Measurements from ENCODE around the gene PFKP.

PFKP gene

DNA sequence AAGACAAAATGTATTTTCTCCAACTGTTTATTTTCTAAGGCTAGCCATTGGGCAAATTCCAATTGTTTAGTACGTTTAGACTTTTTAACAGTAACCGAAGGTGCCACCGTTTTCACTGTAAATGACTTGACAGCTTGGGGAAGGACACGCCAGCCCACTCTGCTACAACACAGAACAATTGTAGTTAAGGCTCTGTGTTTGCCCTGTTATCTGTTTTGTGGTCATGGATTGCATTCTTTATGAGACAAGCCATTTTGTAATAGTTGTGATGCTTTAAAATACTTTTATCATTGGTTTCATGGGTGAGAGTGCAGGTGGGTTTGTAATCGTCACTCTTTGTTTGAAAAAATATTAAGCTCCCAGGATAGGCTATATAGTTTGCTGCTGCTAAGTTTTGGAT is 111.8 kb downstream of the PFKP start:
- Histone ChIP-seq H3K4me1 (ENCODE audit: low read length) (peaks cover 11% of the 10 kb centered on the region), H3K4me3 (ENCODE audit: low read length) (no peak overlapping the region)

DNA sequence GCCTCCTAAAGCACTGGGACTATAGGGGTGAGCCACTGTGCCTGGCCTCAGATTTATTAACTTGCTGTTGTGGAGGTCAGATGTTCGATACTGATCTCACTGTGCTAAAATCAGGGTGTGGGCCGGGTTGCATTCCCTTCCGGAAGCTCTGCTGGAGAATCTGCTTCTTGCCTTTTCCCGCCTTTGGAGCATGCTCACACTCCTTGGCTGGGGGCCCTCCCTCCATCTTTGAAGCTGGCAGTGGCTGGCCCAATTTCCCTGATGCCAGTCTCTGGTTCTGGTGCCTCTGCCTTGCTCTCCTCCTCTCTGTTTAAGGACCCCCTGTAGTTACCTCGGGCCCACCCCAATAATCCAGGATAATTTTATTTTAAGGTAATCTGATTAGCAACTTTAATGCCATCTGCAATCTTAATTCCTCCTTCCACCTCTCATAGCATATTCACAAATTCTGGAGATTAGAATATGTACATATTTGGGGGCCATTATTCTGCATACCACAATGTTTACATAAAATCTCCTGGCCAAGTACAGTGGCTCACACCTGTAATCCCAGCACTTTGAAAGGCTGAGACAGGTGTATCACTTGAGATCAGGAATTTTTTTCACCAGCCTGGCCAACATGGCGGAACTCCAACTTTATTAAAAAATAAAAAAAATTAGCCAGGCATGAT is 113.1 kb downstream of the PFKP start:
- no peaks in the 10 kb centered on the region for H3K79me2 ChIP-seq (ENCODE audit: low read length)
- no peak overlapping the region for H3K4me2 ChIP-seq (ENCODE audit: low read length)
- no peaks in the 10 kb centered on the region for H4K20me1 ChIP-seq (ENCODE audit: insufficient read depth, low read length)
- no peak overlapping the region for H3K4me3 ChIP-seq (ENCODE audit: low read length)
- H3K4me1 ChIP-seq (ENCODE audit: low read length), result peaks cover 11% of the 10 kb centered on the region
- no peak overlapping the region for H3K9ac ChIP-seq (ENCODE audit: low read length)
- peaks cover 38% of the 10 kb centered on the region for H3K27me3 ChIP-seq (ENCODE audit: low read depth, low read length)
- no peaks in the 10 kb centered on the region for H3K36me3 ChIP-seq (replicated peaks; ENCODE audit: low read depth, low read length)
- no peaks in the 10 kb centered on the region for H3K9me3 ChIP-seq (ENCODE audit: insufficient read depth, low read length)
- H3K27ac ChIP-seq (ENCODE audit: low read length), result no peak overlapping the region
- TF ChIP-seq CTCF (IDR thresholded peaks at IDR 0.05; ENCODE audit: low read depth, low read length), result no peak
- no peak for TF ChIP-seq EZH2phosphoT487 (IDR thresholded peaks at IDR 0.05; ENCODE audit: low read depth)
- H2AFZ ChIP-seq (ENCODE audit: low read depth, low read length), result no peak overlapping the region

More for the DNA sequence above, 111.8 kb downstream of the PFKP start:
- Histone ChIP-seq H3K27ac (ENCODE audit: low read length) (no peak overlapping the region), H3K79me2 (ENCODE audit: low read length) (no peaks in the 10 kb centered on the region), H3K9me3 (ENCODE audit: insufficient read depth, low read length) (no peaks in the 10 kb centered on the region), H4K20me1 (ENCODE audit: insufficient read depth, low read length) (no peaks in the 10 kb centered on the region), H3K27me3 (ENCODE audit: low read depth, low read length) (peaks cover 42% of the 10 kb centered on the region), H3K36me3 (replicated peaks; ENCODE audit: low read depth, low read length) (no peaks in the 10 kb centered on the region), H2AFZ (ENCODE audit: low read depth, low read length) (no peak overlapping the region), H3K9ac (ENCODE audit: low read length) (no peak overlapping the region), H3K4me2 (ENCODE audit: low read length) (no peak overlapping the region)
- TF ChIP-seq CTCF (IDR thresholded peaks at IDR 0.05; ENCODE audit: low read depth, low read length) (no peak), EZH2phosphoT487 (IDR thresholded peaks at IDR 0.05; ENCODE audit: low read depth) (no peak)

DNA sequence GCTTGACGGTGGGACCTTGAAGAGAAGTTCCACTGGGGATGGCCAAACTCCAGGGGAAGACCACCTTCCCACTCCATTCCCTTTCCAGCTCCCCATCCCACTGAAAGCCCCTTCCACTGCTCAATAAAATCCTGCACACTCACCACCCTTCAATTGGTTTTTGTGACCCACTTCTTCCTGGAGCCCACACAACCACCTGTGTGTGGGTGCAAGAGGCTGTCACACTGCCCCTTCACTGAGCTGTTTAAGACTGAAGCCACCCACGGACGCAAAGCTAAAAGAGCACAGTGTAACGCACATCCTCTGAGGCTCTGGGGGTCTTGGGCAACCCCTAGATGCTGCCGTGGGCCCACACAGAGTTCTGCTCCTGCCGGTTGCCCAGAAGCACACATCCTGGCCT is 118.0 kb downstream of the PFKP start:
- Histone ChIP-seq H4K20me1 (ENCODE audit: insufficient read depth, low read length) (no peaks in the 10 kb centered on the region), H3K4me1 (ENCODE audit: low read length) (no peaks in the 10 kb centered on the region), H3K4me2 (ENCODE audit: low read length) (no peak overlapping the region), H3K27ac (ENCODE audit: low read length) (no peak overlapping the region), H2AFZ (ENCODE audit: low read depth, low read length) (no peak overlapping the region), H3K79me2 (ENCODE audit: low read length) (no peaks in the 10 kb centered on the region), H3K27me3 (ENCODE audit: low read depth, low read length) (peaks cover 16% of the 10 kb centered on the region), H3K36me3 (replicated peaks; ENCODE audit: low read depth, low read length) (no peaks in the 10 kb centered on the region), H3K9me3 (ENCODE audit: insufficient read depth, low read length) (no peaks in the 10 kb centered on the region), H3K9ac (ENCODE audit: low read length) (no peak overlapping the region), H3K4me3 (ENCODE audit: low read length) (no peak overlapping the region)
- no peak for TF ChIP-seq EZH2phosphoT487 (IDR thresholded peaks at IDR 0.05; ENCODE audit: low read depth)
- no peak for TF ChIP-seq CTCF (IDR thresholded peaks at IDR 0.05; ENCODE audit: low read depth, low read length)

DNA sequence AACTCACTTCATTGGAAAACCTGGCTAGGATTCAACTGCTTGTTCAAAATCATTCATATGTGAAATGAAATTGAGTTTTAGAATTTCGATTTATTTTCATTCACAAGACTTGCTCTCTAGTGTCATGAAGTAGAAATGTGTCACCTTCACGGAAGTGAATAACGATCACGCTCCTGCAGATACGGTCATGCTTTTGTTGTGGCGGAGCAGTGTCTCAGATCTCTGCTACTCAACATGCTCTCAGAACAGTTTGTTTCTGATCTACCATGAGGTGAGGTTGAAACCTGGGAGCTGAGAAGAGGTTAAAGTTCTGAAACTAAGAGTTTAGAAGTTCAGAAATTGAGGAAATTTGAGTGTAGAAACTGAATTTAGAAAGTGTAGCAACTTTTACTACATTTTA is 119.0 kb downstream of the PFKP start:
- H3K9ac ChIP-seq (ENCODE audit: low read length), result no peak overlapping the region
- H2AFZ ChIP-seq (ENCODE audit: low read depth, low read length), result no peak overlapping the region

More for the DNA sequence above, 119.0 kb downstream of the PFKP start:
- TF ChIP-seq EZH2phosphoT487 (IDR thresholded peaks at IDR 0.05; ENCODE audit: low read depth) (no peak), CTCF (IDR thresholded peaks at IDR 0.05; ENCODE audit: low read depth, low read length) (no peak)
- Histone ChIP-seq H3K4me3 (ENCODE audit: low read length) (no peak overlapping the region), H3K27ac (ENCODE audit: low read length) (no peak overlapping the region), H3K4me2 (ENCODE audit: low read length) (no peak overlapping the region), H3K79me2 (ENCODE audit: low read length) (no peaks in the 10 kb centered on the region), H3K4me1 (ENCODE audit: low read length) (no peaks in the 10 kb centered on the region), H3K27me3 (ENCODE audit: low read depth, low read length) (peaks cover 14% of the 10 kb centered on the region), H3K36me3 (replicated peaks; ENCODE audit: low read depth, low read length) (no peaks in the 10 kb centered on the region), H3K9me3 (ENCODE audit: insufficient read depth, low read length) (no peaks in the 10 kb centered on the region), H4K20me1 (ENCODE audit: insufficient read depth, low read length) (no peaks in the 10 kb centered on the region)

Measured in OCI-LY3 (cell line).